ENCODE measurements around the gene SMIM24. TPM values are rescaled to one million over a fixed set of nuclear protein-coding genes. Genes with fewer than 3 reads are reported as not detected.

SMIM24 gene
- total RNA-seq, 1 donor from 2014 or later = 1.3 TPM

- no peak for DNase-seq (ENCODE audit: low spot score, unreplicated experiment)
- no peaks in the 10 kb centered on the region for H3K36me3 Mint-ChIP-seq (ENCODE audit: insufficient read depth)
- peaks cover 3% of the 10 kb centered on the region for H3K4me1 Mint-ChIP-seq (ENCODE audit: low read depth)
- H3K9me3 Mint-ChIP-seq (ENCODE audit: low read depth) = no peaks in the 10 kb centered on the region
- H3K27ac Mint-ChIP-seq = no peak overlapping the region
- H3K4me3 Mint-ChIP-seq (ENCODE audit: low read depth) = no peak overlapping the region
- no peak for TF ChIP-seq CTCF (IDR thresholded peaks at IDR 0.05; ENCODE audit: unreplicated experiment)
- peaks cover 47% of the 10 kb centered on the region for H3K27me3 Mint-ChIP-seq
Measured at GRCh38 chr19:3462991-3463713, 17.2 kb downstream of the SMIM24 start.

- Mint-ChIP-seq H3K27ac (no peak overlapping the region), H3K36me3 (ENCODE audit: insufficient read depth) (no peaks in the 10 kb centered on the region), H3K4me3 (ENCODE audit: low read depth) (no peak overlapping the region), H3K4me1 (ENCODE audit: low read depth) (peaks cover 3% of the 10 kb centered on the region), H3K9me3 (ENCODE audit: low read depth) (no peaks in the 10 kb centered on the region), H3K27me3 (peaks cover 40% of the 10 kb centered on the region)
- TF ChIP-seq CTCF (IDR thresholded peaks at IDR 0.05; ENCODE audit: unreplicated experiment) = no peak
- no peak for DNase-seq (ENCODE audit: low spot score, unreplicated experiment)
Measured at GRCh38 chr19:3459965-3460582, 20.3 kb downstream of the SMIM24 start.

- TF ChIP-seq CTCF (IDR thresholded peaks at IDR 0.05; ENCODE audit: unreplicated experiment) = no peak
Measured at GRCh38 chr19:3459089-3459881, 21.0 kb downstream of the SMIM24 start.

GRCh38 chr19:3458229-3459088 is 21.9 kb downstream of the SMIM24 start:
- TF ChIP-seq CTCF (IDR thresholded peaks at IDR 0.05; ENCODE audit: unreplicated experiment) = no peak
- Mint-ChIP-seq H3K36me3 (ENCODE audit: insufficient read depth) (no peaks in the 10 kb centered on the region), H3K9me3 (ENCODE audit: low read depth) (no peaks in the 10 kb centered on the region), H3K4me1 (ENCODE audit: low read depth) (peaks cover 3% of the 10 kb centered on the region), H3K27ac (no peak overlapping the region), H3K27me3 (peaks cover 36% of the 10 kb centered on the region), H3K4me3 (ENCODE audit: low read depth) (no peak overlapping the region)
- DNase-seq (ENCODE audit: low spot score, unreplicated experiment) = no peak

More at GRCh38 chr19:3459089-3459881, 21.0 kb downstream of the SMIM24 start:
- Mint-ChIP-seq H3K27ac (no peak overlapping the region), H3K27me3 (peaks cover 36% of the 10 kb centered on the region), H3K4me1 (ENCODE audit: low read depth) (peaks cover 3% of the 10 kb centered on the region), H3K9me3 (ENCODE audit: low read depth) (no peaks in the 10 kb centered on the region), H3K4me3 (ENCODE audit: low read depth) (no peak overlapping the region), H3K36me3 (ENCODE audit: insufficient read depth) (no peaks in the 10 kb centered on the region)
- DNase-seq (ENCODE audit: low spot score, unreplicated experiment) = no peak
